RWPE1 (cell line): Measurements from ENCODE around the gene AVL9.

Source experiments
- CTCF ChIA-PET: fragments of 350-600 bp; sonication (Branson Sonifier 250); formaldehyde crosslinking; extraction: SDS; loops from one replicate; lab custom pipeline; 2021; lab: Yijun Ruan, JAX
- POLR2A ChIA-PET: fragments of 400-600 bp; formaldehyde crosslinking; extraction: SDS; loops from one replicate; lab custom pipeline; 2020; ENCODE audit warnings: antibody characterized with exemption; ENCODE audit not compliant: low non-redundant PET; lab: Yijun Ruan, JAX
- DNase-seq: peaks from one replicate; pipeline ENCODE4 v3.0.0; 2012; ENCODE audit warnings: low spot score
- H3K27ac ChIP-seq: fragments of 450-650 bp; 2 replicates; pipeline ENCODE4 v1.5.1; 2017
- CTCF ChIP-seq: fragments of 450-650 bp; conservative IDR thresholded peaks from 2 replicates; pipeline ENCODE4 v1.5.1; 2017; ENCODE audit warnings: low read depth, mild to moderate bottlenecking

AVL9 gene

GRCh38 chr7:32577421-32577820 lies 82.1 kb downstream of the AVL9 start:
- no peak overlapping the region for H3K27ac ChIP-seq
- DNase-seq = no peak
- ChIA-PET POLR2A (no interaction called here), CTCF (no interaction called here)
- TF ChIP-seq CTCF = no peak

- ChIA-PET CTCF (no interaction called here), POLR2A (no interaction called here)
- no peak overlapping the region for H3K27ac ChIP-seq
- TF ChIP-seq CTCF = no peak
- DNase-seq = no peak
Observed at GRCh38 chr7:32579776-32580175, 84.5 kb downstream of the AVL9 start.

DNA sequence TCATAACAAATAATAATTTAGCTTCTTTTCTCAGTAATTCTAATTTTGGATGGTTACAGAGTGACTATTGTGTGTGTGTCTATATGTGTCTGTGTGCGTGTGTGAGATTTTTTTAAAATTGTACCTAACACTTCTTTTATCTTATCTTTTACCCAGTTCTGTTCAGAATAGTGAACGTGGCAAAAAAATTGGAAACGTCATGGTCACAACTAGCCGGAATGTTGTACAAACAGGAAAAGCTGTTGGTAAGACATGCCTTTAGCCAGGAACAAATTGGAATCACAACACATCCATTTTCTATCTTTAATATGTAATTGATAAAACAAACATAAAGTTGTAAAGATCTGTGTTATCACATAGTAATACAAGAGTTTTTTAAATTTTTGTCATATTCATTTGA lies 85.4 kb downstream of the AVL9 start:
- CTCF ChIA-PET = no interaction called here
- no peak for TF ChIP-seq CTCF
- POLR2A ChIA-PET = no interaction called here
- no peak for DNase-seq
- H3K27ac ChIP-seq = no peak overlapping the region

GRCh38 chr7:32582036-32582435 lies 86.7 kb downstream of the AVL9 start:
- CTCF ChIA-PET = no interaction called here

DNA sequence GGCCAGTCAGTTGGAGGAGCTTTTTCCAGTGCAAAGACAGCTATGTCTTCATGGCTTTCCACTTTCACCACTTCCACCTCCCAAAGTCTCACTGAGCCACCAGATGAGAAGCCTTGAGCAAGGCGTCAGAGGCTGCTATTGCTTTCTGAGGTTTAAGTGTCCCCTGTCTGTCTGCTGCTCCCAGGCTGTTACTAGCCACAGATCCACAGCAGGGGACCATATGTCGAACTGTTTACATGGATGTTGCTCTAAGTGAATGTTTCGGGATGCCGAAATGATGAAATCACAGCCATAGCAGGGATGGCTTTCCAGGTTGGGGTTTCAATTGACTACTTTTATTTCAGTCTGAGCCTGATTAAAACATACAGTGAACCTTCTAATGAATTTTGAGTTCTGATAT lies 88.5 kb downstream of the AVL9 start:
- DNase-seq = no peak
- CTCF ChIA-PET = no interaction called here
- POLR2A ChIA-PET = no interaction called here
- TF ChIP-seq CTCF = no peak
- H3K27ac ChIP-seq = no peak overlapping the region

More at GRCh38 chr7:32582036-32582435, 86.7 kb downstream of the AVL9 start:
- H3K27ac ChIP-seq = no peak overlapping the region
- POLR2A ChIA-PET = no interaction called here
- TF ChIP-seq CTCF = no peak
- DNase-seq = no peak

DNA sequence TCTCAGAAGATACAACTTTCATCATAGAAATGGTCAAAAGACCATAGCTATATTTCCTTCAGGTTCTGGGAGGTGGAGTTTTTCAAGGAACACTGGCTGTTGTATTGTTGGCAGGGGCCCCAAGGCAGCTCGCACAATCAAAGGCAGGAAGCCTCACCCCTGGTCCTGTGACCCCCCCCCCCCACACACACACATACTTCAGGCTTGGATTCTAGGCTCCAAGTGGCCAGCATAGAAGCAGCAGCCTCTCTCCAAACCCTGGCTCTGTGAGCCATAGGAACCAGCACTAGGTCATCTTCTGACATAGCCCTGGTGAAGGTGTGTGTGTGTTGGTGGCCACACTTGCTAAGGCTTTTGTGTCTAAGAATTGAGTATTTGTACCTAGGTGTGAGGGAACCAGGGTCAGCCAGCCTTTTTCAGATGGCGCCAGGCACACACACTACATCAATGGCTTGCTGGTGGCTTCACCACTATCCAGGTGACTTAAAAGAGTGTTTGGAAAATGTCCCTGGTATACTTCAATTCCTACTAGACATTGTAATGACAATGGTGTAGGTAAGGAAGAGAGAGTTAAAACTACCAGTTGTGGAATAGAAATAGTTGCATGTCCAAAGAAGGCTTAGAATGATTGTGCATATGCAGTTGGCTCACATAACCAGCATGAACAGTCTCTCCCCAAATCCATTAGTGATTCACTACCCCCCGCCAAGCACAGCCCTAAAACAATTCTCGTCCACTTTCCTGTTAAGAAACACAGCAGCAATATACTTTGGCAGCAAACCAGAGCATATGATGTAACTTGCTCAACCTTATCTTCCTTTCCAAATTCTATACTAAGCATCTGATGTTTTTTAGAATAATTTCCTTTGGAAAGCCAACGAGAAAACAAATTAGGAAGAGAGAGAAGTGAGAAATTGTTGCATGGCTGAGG lies 91.3 kb downstream of the AVL9 start:
- ChIA-PET POLR2A (no interaction called here), CTCF (no interaction called here)
- peak overlapping the region; percentile 34; the same call in 1 of the 2 replicates for H3K27ac ChIP-seq
- no peak for DNase-seq
- TF ChIP-seq CTCF = no peak
